AG09309 (cell line): Measurements from ENCODE around the gene FOXP4.

Source experiments
- DNase-seq: peaks from one replicate; pipeline ENCODE4 v3.0.0-alpha.2; 2010; ENCODE audit warnings: low read depth
- H3K4me3 ChIP-seq: 2 replicates; pipeline ENCODE4 v1.5.1; 2011; ENCODE audit warnings: mild to moderate bottlenecking, low read depth, low read length, moderate library complexity; ENCODE audit not compliant: control insufficient read depth
- CTCF ChIP-seq: IDR thresholded peaks from 2 replicates; pipeline ENCODE4 v1.5.1; 2011; ENCODE audit warnings: mild to moderate bottlenecking, low read depth, low read length, inconsistent platforms; ENCODE audit not compliant: insufficient read depth, control insufficient read depth; ENCODE audit errors: missing control alignments

Gene FOXP4

DNA sequence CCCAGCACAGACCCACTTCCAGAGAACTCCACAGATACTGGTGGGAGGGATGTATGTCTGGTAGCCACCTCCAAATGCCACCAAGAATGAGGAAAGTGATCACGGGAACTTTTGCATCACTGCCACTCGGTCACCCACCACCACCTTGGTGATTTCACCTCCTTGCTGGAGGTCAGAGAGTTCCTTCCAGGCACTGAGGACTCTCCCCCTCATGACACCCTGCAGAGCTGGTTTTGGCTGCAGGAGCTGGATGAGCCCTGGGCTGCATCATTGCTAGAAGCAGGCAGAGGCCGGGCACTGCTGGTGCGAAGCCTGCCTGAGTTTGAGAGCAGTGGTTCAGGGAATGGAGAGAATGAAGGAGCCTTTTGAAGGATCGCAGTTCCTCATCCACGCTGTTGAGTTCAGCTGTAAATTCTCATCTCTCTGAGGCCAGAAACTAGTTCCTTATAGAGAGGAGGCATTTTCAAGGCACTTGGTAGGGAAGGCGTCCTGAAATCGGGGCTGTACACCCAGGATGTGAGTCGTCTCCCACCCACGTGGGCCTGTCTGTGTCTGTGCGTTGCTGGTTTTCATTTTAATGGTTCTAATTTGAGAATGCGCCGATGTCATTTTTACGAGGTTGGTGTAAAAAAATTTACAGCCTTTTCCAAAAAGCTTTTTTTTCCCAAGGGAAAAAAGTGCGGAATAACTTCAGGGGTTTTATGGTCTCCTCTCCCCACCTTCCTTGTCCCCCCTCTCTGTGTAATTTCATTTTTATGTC lies 25.0 kb downstream of the FOXP4 start:
- TF ChIP-seq CTCF, result no peak
- DNase-seq, result no peak
- no peak overlapping the region for H3K4me3 ChIP-seq

GRCh38 chr6:41572613-41573012 lies 26.4 kb downstream of the FOXP4 start:
- no peak overlapping the region for H3K4me3 ChIP-seq
- TF ChIP-seq CTCF, result no peak
- no peak for DNase-seq

- no peak for TF ChIP-seq CTCF
- H3K4me3 ChIP-seq, result no peak overlapping the region
- no peak for DNase-seq
Observed at GRCh38 chr6:41573276-41573675, 27.1 kb downstream of the FOXP4 start.

DNA sequence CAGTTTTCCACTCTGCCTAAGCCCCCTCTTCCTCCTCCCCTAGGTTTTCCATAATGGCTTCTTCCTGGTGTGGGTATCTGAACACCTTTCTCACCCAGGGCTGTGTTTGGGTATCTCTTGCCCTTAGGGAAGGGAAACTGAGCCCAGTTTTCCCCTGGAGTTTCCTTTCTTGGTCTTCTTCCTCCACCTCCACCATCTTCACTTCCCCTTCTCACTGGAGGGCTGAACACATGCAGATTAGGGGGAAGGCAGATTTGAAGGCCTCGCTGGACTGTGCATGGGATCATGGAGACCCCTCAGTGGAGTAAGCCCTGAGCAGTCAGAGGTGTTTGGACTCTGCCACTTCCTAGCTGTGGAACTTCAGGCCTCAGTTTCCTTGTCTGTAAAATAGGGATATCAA lies 27.8 kb downstream of the FOXP4 start:
- no peak for DNase-seq
- no peak overlapping the region for H3K4me3 ChIP-seq
- TF ChIP-seq CTCF, result no peak

DNA sequence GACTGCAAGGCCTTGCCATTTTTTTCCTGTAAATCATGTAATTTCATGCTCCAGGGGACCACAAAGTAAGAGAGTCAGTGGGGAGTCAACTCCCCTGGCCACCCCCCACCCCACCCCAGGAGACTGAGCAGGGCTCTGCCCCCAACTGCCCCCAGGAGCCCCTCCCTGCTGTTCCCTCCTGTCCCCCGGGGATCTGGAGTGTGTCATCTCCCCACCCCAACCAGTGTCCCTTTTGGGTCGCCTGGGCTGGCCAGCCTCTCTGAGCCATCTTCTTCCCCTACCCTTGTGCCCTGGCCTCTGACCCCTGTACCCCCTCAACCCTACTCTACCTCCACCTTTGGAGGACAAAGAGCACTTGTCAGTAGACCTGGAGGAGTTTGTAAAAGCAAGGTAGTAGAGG lies 29.4 kb downstream of the FOXP4 start:
- no peak for TF ChIP-seq CTCF
- no peak for DNase-seq
- no peak overlapping the region for H3K4me3 ChIP-seq

GRCh38 chr6:41576667-41577066 lies 30.5 kb downstream of the FOXP4 start:
- TF ChIP-seq CTCF, result no peak
- H3K4me3 ChIP-seq, result no peak overlapping the region
- DNase-seq, result no peak
